Calu3 (cell line): ENCODE measurements around the gene TBL2. TPM values are rescaled to one million over a fixed set of nuclear protein-coding genes. Genes with fewer than 3 reads are reported as not detected.

ENCODE experiments used
- BruUV-seq: library from RNA; stranded (reverse); fragments of 400-500 nt; replicated peaks from 2 replicates; lab custom pipeline; 2021; lab: Mats Ljungman, UMichigan
- CTCF ChIA-PET: fragments of 300-600 bp; sonication (Branson Sonifier 250); formaldehyde crosslinking; loops from one replicate; lab custom pipeline; 2022; ENCODE audit warnings: antibody characterized with exemption; lab: Charles Lee
- DNase-seq: peaks from one replicate; pipeline ENCODE4 v3.0.0; 2022
- H3K27ac Mint-ChIP-seq: one replicate; pipeline ENCODE4 v1.8.0; 2022; ENCODE audit warnings: mixed read lengths; ENCODE audit not compliant: unreplicated experiment
- H3K27me3 Mint-ChIP-seq: one replicate; pipeline ENCODE4 v1.8.0; 2022; ENCODE audit warnings: mixed read lengths; ENCODE audit not compliant: unreplicated experiment
- H3K36me3 Mint-ChIP-seq: one replicate; pipeline ENCODE4 v1.8.0; 2022; ENCODE audit warnings: mild to moderate bottlenecking, moderate library complexity, mixed read lengths; ENCODE audit not compliant: insufficient read depth, unreplicated experiment
- H3K4me1 Mint-ChIP-seq: one replicate; pipeline ENCODE4 v1.8.0; 2022; ENCODE audit warnings: mild to moderate bottlenecking, low read depth, mixed read lengths; ENCODE audit not compliant: unreplicated experiment
- H3K4me3 Mint-ChIP-seq: one replicate; pipeline ENCODE4 v1.8.0; 2022; ENCODE audit warnings: mild to moderate bottlenecking, low read depth, moderate library complexity, mixed read lengths; ENCODE audit not compliant: unreplicated experiment
- H3K9me3 Mint-ChIP-seq: one replicate; pipeline ENCODE4 v1.8.0; 2022; ENCODE audit warnings: low read depth, mixed read lengths; ENCODE audit not compliant: unreplicated experiment
- intact Hi-C: fragments of 100-400 bp; cut with micrococcal nuclease; formaldehyde crosslinking; loops from one replicate; pipeline ENCODE4 v1.10.0; 2022; ENCODE audit not compliant: unreplicated experiment
- total RNA-seq: library from RNA; stranded (reverse); gene quantifications from 2 replicates; pipeline ENCODE4 v1.2.3, GENCODE V29; 2022
- TF ChIP-seq, protein P1 (sequence below): fragments of 200-600 bp; IDR thresholded peaks from one replicate; pipeline ENCODE4 v1.8.0; 2022; ENCODE audit warnings: antibody characterized with exemption; ENCODE audit not compliant: unreplicated experiment

Gene TBL2
- total RNA-seq, 1 experiment from 2014 or later, result 35.9 TPM

DNA sequence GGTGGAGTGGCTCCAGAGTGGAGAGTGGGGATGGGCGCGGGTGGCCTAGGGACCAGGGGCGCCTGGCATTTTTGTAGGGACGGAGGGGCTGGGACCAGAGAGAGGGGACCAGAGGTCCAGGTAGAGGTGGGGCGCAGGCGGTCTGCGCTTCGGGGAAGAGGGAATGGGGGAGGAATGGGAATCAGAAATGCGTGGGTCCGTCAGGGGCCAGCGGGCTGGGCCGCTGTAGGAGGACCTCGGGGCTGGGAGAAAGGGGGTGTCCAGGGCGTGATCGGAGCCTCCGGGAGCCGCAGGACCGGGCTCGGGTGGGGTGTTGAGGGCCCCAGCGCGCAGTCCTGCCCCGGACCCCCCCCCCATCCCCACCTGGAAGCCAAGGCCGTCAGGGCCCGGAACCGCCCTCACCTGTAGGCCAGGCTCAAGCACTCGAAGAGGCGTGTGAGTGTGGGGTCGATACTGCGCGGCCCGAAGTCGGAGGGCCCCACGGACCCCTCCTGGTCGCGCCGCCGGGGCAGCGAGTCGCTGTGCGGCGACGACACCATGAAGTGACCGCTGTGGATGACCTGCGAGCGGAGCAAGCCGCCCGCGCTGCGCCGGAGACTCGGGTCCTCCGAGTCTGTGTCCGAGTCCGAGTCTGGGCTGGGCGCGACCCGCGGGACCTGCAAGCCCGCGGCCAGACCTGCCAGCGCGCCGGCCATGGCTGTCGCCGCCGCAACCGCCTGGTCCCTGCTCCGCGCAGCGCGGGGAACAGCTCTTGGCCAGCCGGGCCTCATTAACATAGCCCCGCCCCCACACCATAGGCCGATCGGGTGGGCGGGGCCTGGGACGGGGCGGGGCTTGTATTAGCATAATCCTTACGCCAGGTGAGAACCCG lies 45.7 kb upstream of the TBL2 start, which contains the start of gene MLXIPL:
Gene MLXIPL (minus strand): TSS at position 725 of the 871 bp plus-strand sequence. CDS start 30 bp downstream, at position 695.
- intact Hi-C loops, result no loop called here
- TF ChIP-seq, protein P1, sequence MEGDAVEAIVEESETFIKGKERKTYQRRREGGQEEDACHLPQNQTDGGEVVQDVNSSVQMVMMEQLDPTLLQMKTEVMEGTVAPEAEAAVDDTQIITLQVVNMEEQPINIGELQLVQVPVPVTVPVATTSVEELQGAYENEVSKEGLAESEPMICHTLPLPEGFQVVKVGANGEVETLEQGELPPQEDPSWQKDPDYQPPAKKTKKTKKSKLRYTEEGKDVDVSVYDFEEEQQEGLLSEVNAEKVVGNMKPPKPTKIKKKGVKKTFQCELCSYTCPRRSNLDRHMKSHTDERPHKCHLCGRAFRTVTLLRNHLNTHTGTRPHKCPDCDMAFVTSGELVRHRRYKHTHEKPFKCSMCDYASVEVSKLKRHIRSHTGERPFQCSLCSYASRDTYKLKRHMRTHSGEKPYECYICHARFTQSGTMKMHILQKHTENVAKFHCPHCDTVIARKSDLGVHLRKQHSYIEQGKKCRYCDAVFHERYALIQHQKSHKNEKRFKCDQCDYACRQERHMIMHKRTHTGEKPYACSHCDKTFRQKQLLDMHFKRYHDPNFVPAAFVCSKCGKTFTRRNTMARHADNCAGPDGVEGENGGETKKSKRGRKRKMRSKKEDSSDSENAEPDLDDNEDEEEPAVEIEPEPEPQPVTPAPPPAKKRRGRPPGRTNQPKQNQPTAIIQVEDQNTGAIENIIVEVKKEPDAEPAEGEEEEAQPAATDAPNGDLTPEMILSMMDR, result no peak
- no peak within 1 kb of the TSS for H3K27ac Mint-ChIP-seq
- CTCF ChIA-PET, result interaction anchor here (0.6 to 1.2 kb wide), 3 partner anchors 12 to 108 kb away, joined by 3 read pairs; no protein-coding TSS in a partner anchor
- H3K36me3 Mint-ChIP-seq, result peaks cover 11% of the 10 kb centered on the region
- no peaks in the 10 kb centered on the region for H3K4me1 Mint-ChIP-seq
- BruUV-seq, result no TSS peak
- peaks cover 42% of the 10 kb centered on the region for H3K27me3 Mint-ChIP-seq
- peak; percentile 85 for DNase-seq
- H3K4me3 Mint-ChIP-seq, result peak within 1 kb of the TSS; percentile 62
- no peaks in the 10 kb centered on the region for H3K9me3 Mint-ChIP-seq

DNA sequence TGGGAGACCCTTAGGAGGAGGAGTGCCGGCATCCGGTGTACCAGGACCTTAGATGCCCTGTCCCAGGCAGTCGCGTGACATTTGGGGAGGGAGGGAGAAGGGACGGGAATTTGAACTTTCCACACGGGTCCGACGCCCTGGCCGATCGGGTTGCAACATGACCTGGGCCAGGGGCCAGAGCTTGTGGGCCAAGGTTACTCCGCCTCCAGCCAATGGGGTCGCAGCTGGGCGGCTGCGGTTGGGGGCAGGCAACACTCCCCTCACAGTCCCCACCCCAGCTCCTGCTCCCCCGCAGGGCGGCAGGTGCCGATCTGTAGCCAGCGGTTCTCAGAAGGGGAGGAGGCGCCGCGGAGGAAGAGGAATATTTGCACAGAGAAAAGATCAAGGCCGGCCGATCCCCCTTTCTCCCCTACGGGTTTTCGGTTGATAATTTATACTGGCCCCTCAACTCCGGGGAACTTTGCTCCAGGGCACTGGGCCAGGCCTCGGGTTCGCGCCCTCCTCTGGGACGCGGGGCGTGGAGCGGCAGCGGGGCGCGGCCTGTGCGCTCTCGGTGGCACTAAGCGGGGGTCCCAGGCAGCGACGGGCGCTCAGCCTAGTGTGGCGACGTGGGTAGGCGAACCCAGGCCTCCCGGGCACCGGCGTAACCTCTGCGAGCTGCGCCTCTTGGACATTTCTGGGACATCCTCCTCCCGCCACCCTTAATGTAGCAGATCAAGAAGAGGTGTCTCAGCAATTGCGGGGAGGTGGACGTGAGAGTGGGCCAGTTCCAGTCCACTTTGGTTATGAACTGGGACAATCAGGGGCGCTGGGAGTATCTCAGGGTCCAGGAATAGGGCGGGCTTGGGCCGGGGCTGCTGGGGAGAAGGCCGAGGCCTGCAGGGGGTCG lies 44.8 kb upstream of the TBL2 start:
- peaks cover 15% of the 10 kb centered on the region for H3K36me3 Mint-ChIP-seq
- no peak for DNase-seq
- CTCF ChIA-PET, result no interaction called here
- intact Hi-C loops, result no loop called here
- BruUV-seq, result no TSS peak
- no peaks in the 10 kb centered on the region for H3K9me3 Mint-ChIP-seq
- H3K27ac Mint-ChIP-seq, result no peak overlapping the region
- TF ChIP-seq, protein P1, result no peak
- H3K4me3 Mint-ChIP-seq, result peak overlapping the region; percentile 62
- H3K4me1 Mint-ChIP-seq, result no peaks in the 10 kb centered on the region
- peaks cover 33% of the 10 kb centered on the region for H3K27me3 Mint-ChIP-seq

DNA sequence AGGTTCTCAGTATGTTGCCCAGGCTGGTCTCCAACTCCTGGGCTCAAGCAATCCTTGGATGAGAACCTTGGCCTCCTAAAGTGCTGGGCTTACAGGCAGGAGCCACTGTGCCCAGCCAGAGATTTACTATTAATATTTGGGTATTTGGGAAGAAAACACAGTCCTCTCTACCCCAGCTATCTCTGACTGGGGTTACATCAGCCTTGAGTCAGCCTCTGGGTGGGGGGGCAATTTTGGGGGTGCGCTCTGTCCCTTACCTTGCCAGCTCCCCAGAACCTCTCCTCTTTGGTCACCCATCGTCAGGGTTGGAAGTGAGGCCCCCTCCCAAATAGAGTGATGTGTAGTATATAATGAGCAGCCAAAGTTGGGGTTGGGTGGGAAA lies 44.1 kb upstream of the TBL2 start:
- Mint-ChIP-seq H3K9me3 (no peaks in the 10 kb centered on the region), H3K4me3 (no peak overlapping the region), H3K27me3 (peaks cover 27% of the 10 kb centered on the region), H3K4me1 (no peaks in the 10 kb centered on the region), H3K36me3 (peaks cover 15% of the 10 kb centered on the region), H3K27ac (no peak overlapping the region)
- no peak for DNase-seq
- no TSS peak for BruUV-seq
- intact Hi-C loops, result no loop called here
- CTCF ChIA-PET, result interaction anchor here (1.1 kb wide), 1 partner anchor 27 kb away, joined by 5 read pairs; no protein-coding TSS in a partner anchor
- TF ChIP-seq, protein P1, result no peak
